GM20000 (cell line): ENCODE data around the gene TRIP6.

Source experiments
- DNase-seq: peaks from one replicate; pipeline ENCODE4 v3.0.0; 2012; ENCODE audit warnings: low spot score
- CTCF ChIP-seq: IDR thresholded peaks from 2 replicates; pipeline ENCODE4 v1.5.1; 2012; ENCODE audit warnings: mild to moderate bottlenecking, control low read depth; ENCODE audit errors: extremely low read depth, missing control alignments

TRIP6 gene

GRCh38 chr7:100866729-100867039 is 503 bp upstream of the TRIP6 start:
- no peak for TF ChIP-seq CTCF
- no peak for DNase-seq

- DNase-seq: no peak
- TF ChIP-seq CTCF: no peak
Measured at GRCh38 chr7:100867776-100868485, 744 bp downstream of the TRIP6 start.

GRCh38 chr7:100873599-100874299 is 6.6 kb downstream of the TRIP6 start:
- no peak for DNase-seq
- no peak for TF ChIP-seq CTCF

GRCh38 chr7:100874300-100874576 is 7.1 kb downstream of the TRIP6 start:
- no peak for TF ChIP-seq CTCF
- DNase-seq: no peak

- peak; percentile 99 for DNase-seq
- no peak for TF ChIP-seq CTCF
Measured at GRCh38 chr7:100874577-100875355, 7.6 kb downstream of the TRIP6 start, which contains the start of gene SRRT. Gene SRRT (plus strand): TSS chr7:100875103. CDS start chr7:100875591, 488 bp downstream.

GRCh38 chr7:100875356-100875751 is 8.2 kb downstream of the TRIP6 start:
- DNase-seq: peak; percentile 65
- TF ChIP-seq CTCF: no peak

GRCh38 chr7:100878013-100878412 is 10.8 kb downstream of the TRIP6 start:
- TF ChIP-seq CTCF: no peak
- DNase-seq: no peak
